ENCODE data around the gene TMEM219. TPM values are rescaled to one million over a fixed set of nuclear protein-coding genes. Genes with fewer than 3 reads are reported as not detected.

The TMEM219 gene
- total RNA-seq, 2 donors from 2014 or later = 67.5 to 71.9 TPM

GRCh38 chr16:29940656-29941055, 21.2 kb upstream of the TMEM219 start:
- WGBS, 2 donors = 30 to 49% methylated on average over 4 of the region's 4 CpGs
- Histone ChIP-seq H3K27ac (no peak overlapping the region), H3K9me3 (no peaks in the 10 kb centered on the region), H3K4me1 (peaks cover 10% of the 10 kb centered on the region), H3K4me3 (no peak overlapping the region), H3K27me3 (no peaks in the 10 kb centered on the region), H3K36me3 (replicated peaks in 1 of 2; ENCODE audit: insufficient read depth in 1 of 2, low read depth in 2 of 2) (no peaks in the 10 kb centered on the region)
- no peak for ATAC-seq
- DNase-seq = no peak
- TF ChIP-seq POLR2A (IDR thresholded peaks at IDR 0.05) (no peak), CTCF (IDR thresholded peaks at IDR 0.05) (no peak)
- intact Hi-C loops (cut with DNase I) = no loop called here

DNA sequence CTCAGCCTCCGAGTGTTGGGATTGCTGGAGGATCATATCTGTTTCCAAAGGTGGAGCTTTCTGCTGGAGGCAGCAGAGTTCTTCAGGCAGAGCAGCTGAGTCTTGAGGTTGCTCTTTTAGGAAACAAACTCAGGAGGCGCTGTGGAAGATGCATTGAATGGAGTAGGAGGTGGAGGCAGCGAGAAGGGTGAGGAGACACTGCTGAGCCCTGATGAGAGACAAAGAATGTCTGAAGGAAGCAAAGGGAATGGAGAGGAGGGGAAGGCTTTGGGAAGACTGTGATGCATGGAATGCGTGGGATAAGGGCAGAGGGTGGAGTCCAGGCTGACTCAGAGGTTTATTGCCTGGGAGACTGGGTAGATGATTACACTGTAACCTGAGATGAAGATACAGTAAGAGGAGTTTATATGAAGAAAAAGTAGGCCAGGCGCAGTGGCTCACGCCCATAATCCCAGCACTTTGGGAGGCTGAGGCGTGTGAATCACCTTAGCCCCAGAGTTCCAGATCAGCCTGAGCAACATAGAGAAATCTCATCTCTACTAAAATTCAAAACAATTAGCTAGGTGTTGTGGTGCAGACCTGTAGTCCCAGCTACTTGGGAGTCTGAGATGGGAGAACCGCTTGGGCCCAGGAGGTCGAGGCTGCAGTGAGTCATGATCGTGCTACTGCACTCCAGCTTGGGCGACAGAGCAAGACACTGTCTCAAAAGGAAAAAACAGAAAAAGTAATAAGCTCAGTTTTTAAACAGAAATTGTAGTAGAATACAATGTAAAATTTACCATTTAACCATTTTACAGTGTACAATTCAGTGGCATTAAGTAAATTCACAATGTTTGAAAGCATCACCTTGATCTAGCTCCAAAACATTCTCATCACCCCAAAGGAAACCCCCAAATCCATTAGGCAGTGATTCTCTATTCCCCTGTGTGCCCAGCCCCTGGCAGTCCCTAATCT, 17.8 kb upstream of the TMEM219 start:
- H3K4me1 ChIP-seq = peaks cover 10% of the 10 kb centered on the region
- H3K27ac ChIP-seq = peak overlapping the region; percentile 54 to 71 (median 68)
- TF ChIP-seq CTCF (IDR thresholded peaks at IDR 0.05) (no peak), POLR2A (IDR thresholded peaks at IDR 0.05) (peak in 1 of 3 donors; percentile 27)
- H3K36me3 ChIP-seq (replicated peaks in 1 of 2; ENCODE audit: insufficient read depth in 1 of 2, low read depth in 2 of 2) = no peaks in the 10 kb centered on the region
- intact Hi-C loops (cut with DNase I) = no loop called here
- no peak overlapping the region for H3K4me3 ChIP-seq
- DNase-seq (peak; percentile 30 to 70 (median 55)), ATAC-seq (peak; percentile 95)
- H3K9me3 ChIP-seq = no peaks in the 10 kb centered on the region
- H3K27me3 ChIP-seq = no peaks in the 10 kb centered on the region
- 50 to 55% methylated on average over 11 of the region's 11 CpGs for WGBS, 2 donors

- intact Hi-C loops (cut with DNase I) = no loop called here
- no peaks in the 10 kb centered on the region for H3K9me3 ChIP-seq
- H3K4me1 ChIP-seq = peaks cover 10% of the 10 kb centered on the region
- H3K36me3 ChIP-seq (replicated peaks in 1 of 2; ENCODE audit: insufficient read depth in 1 of 2, low read depth in 2 of 2) = no peaks in the 10 kb centered on the region
- TF ChIP-seq CTCF (IDR thresholded peaks at IDR 0.05) = no peak
- no peak for TF ChIP-seq POLR2A (IDR thresholded peaks at IDR 0.05)
- ATAC-seq (no peak), DNase-seq (no peak)
- no peaks in the 10 kb centered on the region for H3K27me3 ChIP-seq
- WGBS, 2 donors = 63 to 78% methylated on average over 2 of the region's 2 CpGs
- H3K4me3 ChIP-seq = no peak overlapping the region
- H3K27ac ChIP-seq = no peak overlapping the region
These were observed 14.0 kb upstream of the TMEM219 start for GRCh38 chr16:29947897-29948296.

DNA sequence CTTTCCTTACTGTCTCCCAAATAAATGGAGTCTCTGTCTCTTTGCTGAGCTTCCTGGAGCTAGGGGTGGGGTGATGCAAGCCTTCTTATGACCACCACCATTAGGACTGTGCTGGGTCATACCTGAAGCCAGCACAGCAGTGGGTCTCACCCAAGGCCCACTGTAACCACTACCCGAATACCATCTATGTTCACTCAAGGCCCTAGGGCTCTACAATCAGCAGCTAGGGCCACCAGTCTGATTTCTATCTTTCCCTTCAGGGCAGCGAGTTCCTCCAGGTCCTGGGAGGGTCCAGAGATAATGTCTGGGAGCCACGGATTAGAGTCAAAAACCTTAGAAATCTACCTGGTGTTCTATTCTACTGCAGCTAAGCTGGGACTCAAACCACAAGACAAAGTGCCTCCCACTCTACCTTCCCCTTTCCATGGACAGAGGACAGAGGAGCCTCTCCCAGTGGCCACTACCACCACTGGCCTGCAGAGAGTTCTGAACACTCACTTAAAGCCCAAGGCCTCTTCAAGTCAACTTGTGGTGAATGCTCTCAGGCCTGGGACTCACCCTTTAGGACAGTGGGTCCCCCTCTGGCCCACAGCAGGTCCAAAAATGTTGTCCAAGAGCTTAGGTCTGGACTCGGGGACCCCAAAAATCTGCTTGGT, 10.9 kb upstream of the TMEM219 start:
- no peak overlapping the region for H3K27ac ChIP-seq
- ATAC-seq = no peak
- DNase-seq = no peak
- no peaks in the 10 kb centered on the region for H3K4me1 ChIP-seq
- no peaks in the 10 kb centered on the region for H3K36me3 ChIP-seq (replicated peaks in 1 of 2; ENCODE audit: insufficient read depth in 1 of 2, low read depth in 2 of 2)
- no peaks in the 10 kb centered on the region for H3K9me3 ChIP-seq
- 77 to 88% methylated on average over 4 of the region's 4 CpGs for WGBS, 2 donors
- intact Hi-C loops (cut with DNase I) = no loop called here
- TF ChIP-seq CTCF (IDR thresholded peaks at IDR 0.05) = no peak
- no peak for TF ChIP-seq POLR2A (IDR thresholded peaks at IDR 0.05)
- no peak overlapping the region for H3K4me3 ChIP-seq
- no peaks in the 10 kb centered on the region for H3K27me3 ChIP-seq
